Activated CD8-positive, alpha-beta T cell treated with anti-CD3 and anti-CD28 coated beads for 36 hours (primary cell): ENCODE results near the gene PRKN. TPM values are rescaled to one million over a fixed set of nuclear protein-coding genes. Genes with fewer than 3 reads are reported as not detected.

ENCODE experiments used
- ATAC-seq: fragments of 200-7000 bp; cut with Tn5 transposase; one replicate; pipeline ENCODE4 v1.10.0; 2021; ENCODE audit warnings: mild to moderate bottlenecking, moderate library complexity
- CTCF ChIA-PET: fragments of 350-600 bp; sonication (Branson Sonifier 250); formaldehyde crosslinking; loops from one replicate; lab custom pipeline; 2021; ENCODE audit warnings: antibody characterized with exemption; lab: Charles Lee
- POLR2A ChIA-PET: fragments of 350-600 bp; sonication (Branson Sonifier 250); formaldehyde crosslinking; loops from one replicate; lab custom pipeline; 2021; ENCODE audit warnings: antibody characterized with exemption; lab: Charles Lee
- DNase-seq: peaks from one replicate; pipeline ENCODE4 v3.0.0-alpha.2; 2020
- H3K27ac Mint-ChIP-seq: one replicate; pipeline ENCODE4 v1.8.0; 2021; ENCODE audit warnings: mild to moderate bottlenecking, mixed read lengths
- H3K27me3 Mint-ChIP-seq: one replicate; pipeline ENCODE4 v1.8.0; 2021; ENCODE audit warnings: mixed read lengths
- H3K36me3 Mint-ChIP-seq: one replicate; pipeline ENCODE4 v1.8.0; 2021; ENCODE audit warnings: low read depth, mixed read lengths
- H3K4me1 Mint-ChIP-seq: one replicate; pipeline ENCODE4 v1.8.0; 2021; ENCODE audit warnings: low read depth, mixed read lengths
- H3K4me3 Mint-ChIP-seq: one replicate; pipeline ENCODE4 v1.8.0; 2021; ENCODE audit warnings: mild to moderate bottlenecking, moderate library complexity, mixed read lengths
- H3K9me3 Mint-ChIP-seq: one replicate; pipeline ENCODE4 v1.8.0; 2021; ENCODE audit warnings: mixed read lengths
- intact Hi-C: fragments of 100-400 bp; cut with micrococcal nuclease; formaldehyde crosslinking; loops from one replicate; pipeline ENCODE4 v1.10.0; 2022
- total RNA-seq, 2 experiments: library from RNA; stranded (reverse); gene quantifications; one replicate each; pipeline ENCODE4 v1.2.3, GENCODE V29; 2021
- TF ChIP-seq, protein P1 (sequence below): fragments of 200-600 bp; IDR thresholded peaks from one replicate; pipeline ENCODE4 v1.8.0; 2022; ENCODE audit warnings: antibody characterized with exemption, mild to moderate bottlenecking

The PRKN gene
- total RNA-seq, 2 experiments from 2014 or later: 1.2 to 1.4 TPM

DNA sequence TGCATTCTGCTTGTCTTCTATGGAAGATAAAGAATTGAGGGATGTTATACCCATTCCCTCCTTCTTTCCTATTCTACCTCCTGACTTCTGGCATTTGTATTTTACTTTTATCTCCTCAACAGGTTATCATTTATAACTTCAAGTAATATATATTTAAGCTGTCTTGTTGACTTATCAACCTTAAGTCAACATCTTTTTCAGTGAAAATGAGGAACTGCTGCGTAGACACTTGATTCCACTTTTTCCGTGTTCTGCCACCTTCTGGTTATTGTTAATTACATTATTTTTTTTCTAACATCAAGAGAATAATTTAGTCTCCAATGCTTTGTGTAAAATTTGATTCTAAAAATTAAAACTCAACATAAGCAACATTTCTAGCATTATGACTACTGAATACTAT lies 107.5 kb downstream of the PRKN start:
- DNase-seq (no peak), ATAC-seq (no peak)
- intact Hi-C loops: no loop called here
- ChIA-PET CTCF (no interaction called here), POLR2A (no interaction called here)
- H3K4me1 Mint-ChIP-seq: peaks cover 4% of the 10 kb centered on the region
- H3K36me3 Mint-ChIP-seq: no peaks in the 10 kb centered on the region
- H3K27me3 Mint-ChIP-seq: no peaks in the 10 kb centered on the region
- no peak overlapping the region for H3K4me3 Mint-ChIP-seq
- H3K9me3 Mint-ChIP-seq: peaks cover 4% of the 10 kb centered on the region
- H3K27ac Mint-ChIP-seq: no peak overlapping the region
- TF ChIP-seq, protein P1, sequence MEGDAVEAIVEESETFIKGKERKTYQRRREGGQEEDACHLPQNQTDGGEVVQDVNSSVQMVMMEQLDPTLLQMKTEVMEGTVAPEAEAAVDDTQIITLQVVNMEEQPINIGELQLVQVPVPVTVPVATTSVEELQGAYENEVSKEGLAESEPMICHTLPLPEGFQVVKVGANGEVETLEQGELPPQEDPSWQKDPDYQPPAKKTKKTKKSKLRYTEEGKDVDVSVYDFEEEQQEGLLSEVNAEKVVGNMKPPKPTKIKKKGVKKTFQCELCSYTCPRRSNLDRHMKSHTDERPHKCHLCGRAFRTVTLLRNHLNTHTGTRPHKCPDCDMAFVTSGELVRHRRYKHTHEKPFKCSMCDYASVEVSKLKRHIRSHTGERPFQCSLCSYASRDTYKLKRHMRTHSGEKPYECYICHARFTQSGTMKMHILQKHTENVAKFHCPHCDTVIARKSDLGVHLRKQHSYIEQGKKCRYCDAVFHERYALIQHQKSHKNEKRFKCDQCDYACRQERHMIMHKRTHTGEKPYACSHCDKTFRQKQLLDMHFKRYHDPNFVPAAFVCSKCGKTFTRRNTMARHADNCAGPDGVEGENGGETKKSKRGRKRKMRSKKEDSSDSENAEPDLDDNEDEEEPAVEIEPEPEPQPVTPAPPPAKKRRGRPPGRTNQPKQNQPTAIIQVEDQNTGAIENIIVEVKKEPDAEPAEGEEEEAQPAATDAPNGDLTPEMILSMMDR: no peak

DNA sequence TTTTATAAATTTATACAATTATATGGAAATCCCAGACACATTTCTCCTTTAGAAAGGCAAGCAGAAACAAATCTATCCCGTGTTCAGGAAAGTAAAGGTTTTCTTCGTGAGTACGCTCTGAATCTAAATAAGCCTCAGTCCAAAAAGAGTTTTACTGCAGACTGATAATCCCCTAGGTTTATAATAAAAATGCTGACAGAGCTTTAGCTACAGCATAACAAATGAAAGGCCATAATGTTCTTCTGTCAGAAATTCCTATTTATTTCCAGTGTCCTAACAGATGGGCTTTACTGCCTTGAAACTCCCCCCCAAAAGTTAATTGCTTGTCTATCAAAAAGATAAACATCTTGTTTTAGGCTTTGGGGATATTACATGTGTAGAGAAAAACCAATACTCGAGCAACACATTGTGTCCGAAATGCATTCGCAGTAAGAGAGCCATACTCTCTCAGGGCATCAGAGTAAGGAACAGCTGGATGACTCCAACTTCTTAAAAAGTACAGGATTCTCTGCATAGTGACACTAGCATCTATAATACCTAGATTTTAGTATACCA lies 109.0 kb downstream of the PRKN start:
- Mint-ChIP-seq H3K9me3 (peaks cover 4% of the 10 kb centered on the region), H3K27ac (no peak overlapping the region), H3K4me1 (peaks cover 4% of the 10 kb centered on the region), H3K4me3 (no peak overlapping the region), H3K36me3 (no peaks in the 10 kb centered on the region), H3K27me3 (no peaks in the 10 kb centered on the region)
- ChIA-PET CTCF (no interaction called here), POLR2A (no interaction called here)
- TF ChIP-seq, protein P1: no peak
- intact Hi-C loops: no loop called here
- DNase-seq: no peak
- no peak for ATAC-seq

DNA sequence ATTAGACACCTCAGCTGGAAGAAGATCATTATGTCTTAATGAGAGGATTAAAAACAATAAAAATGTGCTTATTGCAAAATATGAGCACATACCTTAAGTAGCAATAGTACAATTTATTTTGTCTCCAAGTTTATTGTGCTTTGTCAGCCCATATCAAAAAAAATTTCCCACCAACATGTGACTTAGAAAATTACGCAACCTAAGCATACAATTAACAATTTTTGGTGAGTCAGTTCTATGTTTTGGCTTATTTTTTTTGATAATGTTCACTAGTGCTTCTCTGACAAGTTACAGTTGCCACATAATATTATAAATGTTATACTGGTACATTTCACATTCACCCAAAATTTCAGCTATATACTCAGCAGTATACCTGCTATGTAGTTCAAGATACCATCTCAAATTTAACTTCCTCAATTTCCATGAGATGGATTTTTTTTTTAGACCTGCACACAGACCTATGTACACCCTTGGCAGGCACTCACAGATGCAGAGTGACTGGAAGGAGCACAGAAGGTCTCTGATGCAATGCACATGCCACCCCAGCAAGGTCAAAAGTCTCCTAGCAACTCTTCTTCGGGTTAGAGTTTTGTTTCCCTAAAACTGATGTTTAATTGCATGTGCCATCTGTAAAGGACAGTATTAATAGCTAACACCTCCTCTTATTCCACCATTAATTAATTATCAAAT lies 112.4 kb downstream of the PRKN start:
- ATAC-seq (no peak), DNase-seq (no peak)
- H3K36me3 Mint-ChIP-seq: no peaks in the 10 kb centered on the region
- TF ChIP-seq, protein P1: no peak
- intact Hi-C loops: no loop called here
- peaks cover 4% of the 10 kb centered on the region for H3K9me3 Mint-ChIP-seq
- no peaks in the 10 kb centered on the region for H3K4me1 Mint-ChIP-seq
- H3K27ac Mint-ChIP-seq: no peak overlapping the region
- POLR2A ChIA-PET: no interaction called here
- CTCF ChIA-PET: no interaction called here
- no peaks in the 10 kb centered on the region for H3K27me3 Mint-ChIP-seq
- no peak overlapping the region for H3K4me3 Mint-ChIP-seq

DNA sequence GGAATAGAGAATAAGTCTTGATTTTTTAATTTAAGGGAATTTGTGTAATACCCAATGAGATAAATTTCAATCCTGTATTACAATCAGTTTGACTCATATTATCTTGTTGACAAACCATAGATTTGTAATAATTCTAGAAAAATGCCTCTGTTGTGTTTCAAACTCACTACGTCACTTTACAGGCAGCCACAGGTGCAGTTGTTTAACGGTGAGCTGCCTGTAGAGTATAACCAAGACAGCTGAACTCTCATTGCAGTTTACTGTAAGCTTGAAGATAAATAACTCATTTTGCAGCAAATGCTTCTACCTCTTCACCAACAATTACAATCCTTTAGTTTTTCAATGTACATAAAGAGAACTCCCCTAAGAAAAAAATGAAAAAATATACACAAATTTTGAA lies 114.3 kb downstream of the PRKN start:
- CTCF ChIA-PET: no interaction called here
- intact Hi-C loops: no loop called here
- Mint-ChIP-seq H3K4me3 (no peak overlapping the region), H3K36me3 (no peaks in the 10 kb centered on the region), H3K4me1 (no peaks in the 10 kb centered on the region), H3K9me3 (peaks cover 4% of the 10 kb centered on the region), H3K27ac (no peak overlapping the region), H3K27me3 (no peaks in the 10 kb centered on the region)
- POLR2A ChIA-PET: no interaction called here
- TF ChIP-seq, protein P1: no peak
- ATAC-seq: no peak
- no peak for DNase-seq

DNA sequence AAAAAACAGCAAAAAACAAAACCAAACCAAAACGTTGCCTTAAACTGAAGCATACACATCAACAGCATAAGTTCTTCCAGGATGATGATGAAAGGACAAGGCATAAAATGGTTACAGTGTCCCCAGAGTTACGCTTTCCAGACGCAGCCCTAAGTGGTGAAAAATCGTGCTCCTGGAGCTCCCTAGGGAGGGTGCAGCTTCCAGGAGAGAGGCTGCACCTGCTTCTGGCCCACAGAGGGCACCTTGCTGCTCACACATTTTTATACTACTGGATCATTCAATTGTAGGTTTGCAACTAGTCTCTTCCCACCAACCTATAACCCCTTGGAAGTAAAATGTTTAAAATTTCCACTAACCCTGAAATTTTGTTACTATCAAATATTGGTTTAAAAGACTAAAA lies 115.0 kb downstream of the PRKN start:
- no peak for DNase-seq
- Mint-ChIP-seq H3K27ac (no peak overlapping the region), H3K4me1 (no peaks in the 10 kb centered on the region), H3K9me3 (peaks cover 4% of the 10 kb centered on the region), H3K36me3 (no peaks in the 10 kb centered on the region), H3K4me3 (no peak overlapping the region), H3K27me3 (no peaks in the 10 kb centered on the region)
- POLR2A ChIA-PET: no interaction called here
- intact Hi-C loops: no loop called here
- no peak for ATAC-seq
- TF ChIP-seq, protein P1: no peak
- CTCF ChIA-PET: interaction anchor here (0.7 kb wide), 1 partner anchor 8 kb away, joined by 3 read pairs; no protein-coding TSS in a partner anchor
